ENCODE data around the gene STK33. TPM values are rescaled to one million over a fixed set of nuclear protein-coding genes. Genes with fewer than 3 reads are reported as not detected.

Gene STK33
- not detected in 2 replicates for total RNA-seq (2014; rRNA removed; shearing (Covaris generic))
- not detected in 2 replicates for polyA plus RNA-seq (2015; cell fraction: cytosol; rRNA removed)
- polyA plus RNA-seq (2015; cell fraction: nucleus; rRNA removed): 0.31 TPM in 1 of 2 replicates, not detected in the other

- no peak for DNase-seq (ENCODE audit: low read depth, low spot score)
- in situ Hi-C loops (cut with HindIII; ENCODE audit: low pct_unique_long_range_greater_than_20kb, low sequenced_read_pairs): no loop called here
Observed at GRCh38 chr11:8593935-8594909, at the start of gene STK33. Gene STK33 (minus strand): TSS chr11:8594228. CDS start chr11:8474905, 119,323 bp downstream.

DNA sequence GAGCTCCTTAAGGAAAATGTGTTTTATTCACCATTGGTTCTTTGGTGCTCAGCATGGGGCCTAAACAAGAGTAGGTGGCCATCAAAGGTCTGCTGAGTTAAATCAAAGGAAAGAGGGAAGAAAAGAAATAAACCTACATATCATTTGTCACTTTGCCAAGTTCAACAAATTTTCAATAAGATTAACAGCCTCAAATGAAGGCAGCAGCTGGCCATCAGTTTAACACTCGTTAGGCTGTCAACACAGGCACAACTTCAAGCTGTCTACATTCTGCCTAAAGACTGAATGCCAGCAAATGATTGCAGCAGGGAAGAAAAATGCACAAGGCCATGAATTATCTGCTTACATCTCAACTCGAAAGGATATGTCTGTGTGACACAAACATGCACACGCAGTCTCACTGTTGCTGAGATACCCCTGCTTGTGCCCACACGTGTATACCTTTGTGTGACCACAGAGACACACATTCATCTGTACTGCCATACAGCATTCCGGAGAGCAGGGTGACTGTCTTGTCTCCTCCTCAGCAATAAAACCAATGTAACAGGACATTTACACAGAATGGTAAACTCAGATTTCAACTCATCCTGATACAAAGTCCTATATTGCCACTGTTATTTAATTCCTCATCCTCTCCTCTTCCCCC lies 48.3 kb upstream of the STK33 start:
- in situ Hi-C loops (cut with HindIII; ENCODE audit: low pct_unique_long_range_greater_than_20kb, low sequenced_read_pairs): no loop called here
- DNase-seq (ENCODE audit: low read depth, low spot score): no peak

DNA sequence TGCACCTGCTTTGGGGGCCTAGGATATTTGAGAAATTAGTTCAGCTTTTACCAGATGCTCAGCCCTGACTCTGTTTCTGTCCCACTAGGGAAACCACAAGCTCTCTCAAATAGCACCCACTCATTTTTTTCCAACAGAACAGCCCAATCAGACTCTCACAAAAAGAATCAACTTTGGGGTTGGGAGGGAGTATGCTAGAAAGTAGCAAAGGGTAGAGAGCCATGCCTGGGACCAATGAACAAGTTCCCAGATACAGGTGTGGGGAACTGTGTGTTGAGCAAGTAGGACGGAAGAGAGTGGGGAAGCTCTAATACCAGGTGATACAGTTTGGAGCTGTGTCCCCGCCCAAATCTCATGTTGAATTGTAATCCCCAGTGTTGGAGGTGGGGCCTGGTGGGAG lies 47.3 kb upstream of the STK33 start:
- in situ Hi-C loops (cut with HindIII; ENCODE audit: low pct_unique_long_range_greater_than_20kb, low sequenced_read_pairs): no loop called here
- DNase-seq (ENCODE audit: low read depth, low spot score): no peak

- in situ Hi-C loops (cut with HindIII; ENCODE audit: low pct_unique_long_range_greater_than_20kb, low sequenced_read_pairs): no loop called here
Observed at GRCh38 chr11:8640267-8640906, 46.4 kb upstream of the STK33 start.

GRCh38 chr11:8639655-8640054 lies 45.6 kb upstream of the STK33 start:
- in situ Hi-C loops (cut with HindIII; ENCODE audit: low pct_unique_long_range_greater_than_20kb, low sequenced_read_pairs): no loop called here
- no peak for DNase-seq (ENCODE audit: low read depth, low spot score)

More at GRCh38 chr11:8640267-8640906, 46.4 kb upstream of the STK33 start:
- no peak for DNase-seq (ENCODE audit: low read depth, low spot score)

GRCh38 chr11:8638300-8638699 lies 44.3 kb upstream of the STK33 start:
- DNase-seq (ENCODE audit: low read depth, low spot score): no peak
- in situ Hi-C loops (cut with HindIII; ENCODE audit: low pct_unique_long_range_greater_than_20kb, low sequenced_read_pairs): no loop called here

DNA sequence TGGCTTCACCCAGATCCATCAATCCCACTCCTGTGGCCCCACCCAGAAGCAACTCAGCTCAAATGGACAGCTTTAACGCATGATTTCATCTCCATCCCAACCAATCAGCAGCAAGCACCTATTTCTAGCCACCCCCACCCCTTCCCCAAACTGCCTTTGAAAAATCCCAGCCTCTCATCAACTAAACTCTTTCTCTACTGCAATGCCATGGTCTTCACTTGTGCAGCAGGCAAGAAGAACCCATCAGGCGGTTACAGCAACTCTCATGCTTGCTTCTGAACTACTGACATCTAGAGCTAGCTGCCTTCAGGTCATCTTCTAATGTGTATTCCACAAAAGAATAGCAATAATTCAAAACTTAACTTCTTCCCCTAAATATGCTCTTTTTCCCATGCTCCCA lies 42.1 kb upstream of the STK33 start:
- in situ Hi-C loops (cut with HindIII; ENCODE audit: low pct_unique_long_range_greater_than_20kb, low sequenced_read_pairs): no loop called here
- DNase-seq (ENCODE audit: low read depth, low spot score): no peak

- no peak for DNase-seq (ENCODE audit: low read depth, low spot score)
- in situ Hi-C loops (cut with HindIII; ENCODE audit: low pct_unique_long_range_greater_than_20kb, low sequenced_read_pairs): no loop called here
Observed at GRCh38 chr11:8634498-8634897, 40.5 kb upstream of the STK33 start.

- no peak for DNase-seq (ENCODE audit: low read depth, low spot score)
- in situ Hi-C loops (cut with HindIII; ENCODE audit: low pct_unique_long_range_greater_than_20kb, low sequenced_read_pairs): no loop called here
Observed at GRCh38 chr11:8631395-8632118, 37.5 kb upstream of the STK33 start.

DNA sequence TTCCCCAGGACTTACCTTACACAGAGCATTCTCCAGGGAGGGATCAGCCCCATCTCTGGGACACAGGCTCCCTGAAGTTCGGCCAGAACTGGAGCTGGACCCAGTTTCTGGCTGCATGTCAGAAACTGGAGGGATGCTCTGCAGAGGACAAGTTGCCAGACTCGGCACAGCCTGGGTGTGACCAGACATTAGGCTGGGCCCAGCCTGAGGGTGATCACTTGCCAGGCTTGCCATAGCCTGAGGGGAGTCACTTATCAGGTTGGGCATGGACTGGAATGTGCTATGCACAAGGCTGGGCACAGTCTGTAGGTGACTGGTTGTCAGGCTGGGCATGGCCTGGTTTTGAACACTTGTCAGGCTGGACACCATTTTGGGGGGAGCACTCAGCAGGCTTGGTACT lies 30.7 kb upstream of the STK33 start:
- in situ Hi-C loops (cut with HindIII; ENCODE audit: low pct_unique_long_range_greater_than_20kb, low sequenced_read_pairs): no loop called here

DNA sequence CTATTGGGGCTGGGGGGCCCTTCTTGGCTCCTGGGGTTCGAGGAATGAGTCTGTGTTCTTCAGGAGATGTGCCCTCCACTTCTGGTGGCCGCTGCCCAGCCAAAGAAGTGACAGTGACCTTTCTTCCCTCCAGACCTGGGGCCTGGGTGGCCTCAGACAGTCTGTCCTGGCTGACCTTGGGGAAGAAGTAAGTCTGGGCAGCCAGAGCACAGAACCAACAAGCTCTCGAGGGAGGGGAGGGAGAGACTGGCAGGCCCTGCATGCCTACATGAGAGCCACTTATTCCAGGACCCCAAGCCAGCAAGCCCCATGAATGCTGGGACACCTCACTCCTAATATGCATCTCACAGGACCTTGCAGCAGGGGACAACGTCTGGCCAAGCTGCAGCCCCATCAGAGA lies 27.1 kb upstream of the STK33 start:
- in situ Hi-C loops (cut with HindIII; ENCODE audit: low pct_unique_long_range_greater_than_20kb, low sequenced_read_pairs): no loop called here
- DNase-seq (ENCODE audit: low read depth, low spot score): no peak

More for the DNA sequence above, 30.7 kb upstream of the STK33 start:
- DNase-seq (ENCODE audit: low read depth, low spot score): no peak

DNA sequence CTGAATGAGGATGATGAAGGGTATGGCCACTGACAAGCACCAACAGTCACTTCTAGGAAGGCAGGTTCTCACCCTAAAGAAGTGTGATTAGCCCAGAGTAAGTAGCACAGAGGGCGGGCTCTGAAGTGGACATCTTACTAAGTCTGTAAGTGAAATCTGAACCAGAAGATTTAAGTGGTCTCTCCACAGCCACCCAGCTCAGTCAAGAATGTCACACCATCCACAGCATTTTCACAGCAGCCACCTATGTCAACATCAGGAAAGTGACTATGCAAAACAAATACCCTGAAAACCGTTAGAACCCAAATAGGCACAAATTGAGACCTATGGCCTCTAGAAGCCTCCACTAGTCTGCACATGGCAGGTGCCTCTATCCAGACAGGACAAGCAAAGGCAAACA lies 23.0 kb upstream of the STK33 start:
- no peak for DNase-seq (ENCODE audit: low read depth, low spot score)
- in situ Hi-C loops (cut with HindIII; ENCODE audit: low pct_unique_long_range_greater_than_20kb, low sequenced_read_pairs): no loop called here

DNA sequence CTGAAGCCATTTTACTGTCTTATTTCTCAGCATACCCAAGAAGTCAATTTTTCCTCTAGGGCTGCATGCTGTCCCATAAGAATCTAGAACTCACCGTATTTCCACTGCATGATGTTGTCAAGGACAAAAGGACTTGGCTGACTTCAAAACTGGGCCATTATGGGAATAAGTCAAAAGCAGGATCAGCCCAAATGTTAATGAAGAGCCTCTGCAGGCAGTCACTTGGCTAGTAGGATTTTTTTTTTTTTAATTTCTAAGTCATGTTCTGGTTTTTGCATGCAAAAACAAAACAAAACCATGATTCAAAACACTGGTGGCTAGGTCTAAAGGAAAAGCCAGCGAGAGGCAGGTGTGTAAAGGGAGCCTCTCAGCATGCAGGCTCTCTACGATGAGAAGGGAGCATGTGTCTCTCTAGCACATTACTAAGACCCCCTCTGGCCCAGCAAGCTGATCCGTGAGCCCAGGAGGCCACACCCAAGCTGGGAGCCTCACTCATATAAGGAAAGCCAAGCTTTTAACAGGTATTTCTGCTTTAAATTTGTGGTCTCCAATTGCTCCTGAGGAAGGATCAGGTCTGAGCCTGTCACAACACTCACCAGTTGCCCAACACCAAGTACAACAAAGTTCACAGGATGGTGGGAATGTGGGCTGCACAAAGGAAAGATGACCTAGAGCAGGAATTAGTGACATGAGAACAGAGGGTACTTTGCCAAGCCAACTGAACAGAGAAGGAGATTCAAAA lies 21.4 kb upstream of the STK33 start:
- no peak for DNase-seq (ENCODE audit: low read depth, low spot score)
- in situ Hi-C loops (cut with HindIII; ENCODE audit: low pct_unique_long_range_greater_than_20kb, low sequenced_read_pairs): no loop called here

GRCh38 chr11:8614497-8614896 lies 20.5 kb upstream of the STK33 start:
- in situ Hi-C loops (cut with HindIII; ENCODE audit: low pct_unique_long_range_greater_than_20kb, low sequenced_read_pairs): no loop called here
- no peak for DNase-seq (ENCODE audit: low read depth, low spot score)

GRCh38 chr11:8613036-8613435 lies 19.0 kb upstream of the STK33 start:
- in situ Hi-C loops (cut with HindIII; ENCODE audit: low pct_unique_long_range_greater_than_20kb, low sequenced_read_pairs): no loop called here

DNA sequence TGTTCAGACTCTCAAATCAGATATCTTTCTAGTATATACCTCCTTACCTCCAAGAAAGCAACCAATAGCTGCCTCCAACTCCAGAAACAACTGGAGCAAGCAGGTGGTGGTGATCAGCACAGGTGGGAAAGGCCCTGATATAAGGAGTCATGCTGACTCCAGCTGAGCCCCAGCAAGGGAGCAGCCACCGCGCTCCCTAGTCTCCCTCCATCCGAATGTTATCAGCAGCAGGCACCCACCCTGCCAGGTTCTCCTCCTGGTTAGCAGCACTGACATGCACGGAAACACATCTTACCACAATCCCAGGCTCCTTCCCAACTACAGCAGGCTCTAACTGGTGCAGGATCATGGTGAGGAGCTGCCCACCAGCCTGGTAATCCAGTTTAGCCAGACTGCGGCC lies 18.5 kb upstream of the STK33 start:
- in situ Hi-C loops (cut with HindIII; ENCODE audit: low pct_unique_long_range_greater_than_20kb, low sequenced_read_pairs): no loop called here
- no peak for DNase-seq (ENCODE audit: low read depth, low spot score)

More at GRCh38 chr11:8613036-8613435, 19.0 kb upstream of the STK33 start:
- DNase-seq (ENCODE audit: low read depth, low spot score): no peak
